Measurements from ENCODE around the gene HACL1. TPM values are rescaled to one million over a fixed set of nuclear protein-coding genes. Genes with fewer than 3 reads are reported as not detected.

Gene HACL1
- 10 to 100 TPM; 37.6 to 44.4 TPM for total RNA-seq
- polyA plus RNA-seq: 10 to 100 TPM; 36.8 to 43.6 TPM

DNA sequence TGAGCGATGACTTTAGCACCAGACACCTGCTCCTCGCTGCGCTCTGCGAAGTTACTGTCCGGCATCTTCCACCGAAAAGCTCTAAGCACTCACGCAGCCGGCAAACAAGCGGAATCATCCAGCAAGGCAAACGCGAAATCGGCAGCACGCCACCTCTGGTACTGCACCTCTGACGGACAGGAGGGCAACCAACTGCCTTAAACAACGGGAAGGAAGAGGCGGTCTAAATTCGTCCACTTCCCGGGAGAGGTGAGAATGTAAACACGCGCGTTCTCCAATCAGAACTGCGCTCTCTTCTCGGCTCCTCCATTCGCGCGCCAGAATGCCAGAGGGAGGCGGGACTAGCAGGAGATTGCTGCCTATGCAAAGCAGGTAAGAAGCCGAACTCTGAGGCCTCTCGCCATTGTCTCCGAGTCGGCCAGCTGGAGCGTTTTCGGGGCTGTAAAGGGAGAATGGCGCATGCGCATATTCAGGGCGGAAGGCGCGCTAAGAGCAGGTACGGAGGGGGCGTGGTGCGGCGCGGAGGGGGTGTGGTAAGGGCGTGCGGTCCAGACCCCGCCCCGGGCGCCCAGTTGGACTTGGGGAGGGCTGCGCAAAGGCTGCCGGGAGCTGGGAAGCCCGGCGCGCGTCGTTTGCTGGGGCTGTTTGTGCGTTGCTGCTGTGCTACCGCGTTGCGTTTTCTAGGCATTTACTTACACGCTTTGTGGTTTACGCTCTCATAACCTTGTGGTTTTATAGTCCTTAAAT, at the start of gene HACL1, which contains the start of gene BTD:
TSS of gene HACL1 (minus strand) at position 171 of the 747 bp plus-strand sequence. CDS start at position 65, 106 bp downstream.
TSS of gene BTD (plus strand) at position 347 of the 747 bp plus-strand sequence. CDS start 33,695 bp downstream, outside the sequence.
- H3K9me3 ChIP-seq (ENCODE audit: control insufficient read depth in 1 of 2, low read length in 2 of 2): no peaks in the 10 kb centered on the region
- peaks cover 0 to 2% (median 0%) of the 10 kb centered on the region in 8 donors for H3K9me3 Mint-ChIP-seq
- peak; percentile 98 to 100 (median 99) for DNase-seq
- ChIA-PET CTCF (ENCODE audit: partially characterized antibody) (interaction anchor here (1.0 to 1.9 kb wide), 4 partner anchors 9 to 397 kb away, joined by 4 to 8 read pairs (median 4); no protein-coding TSS in a partner anchor), POLR2A (ENCODE audit: partially characterized antibody) (interaction anchor here (0.6 to 2.1 kb wide), 23 partner anchors 9 to 1242 kb away, joined by 3 to 16 read pairs (median 4); partner anchors contain the start of genes CAPN7, CCDC174, DPH3 and RBSN)
- peak within 1 kb of the TSS; percentile 65 to 100 for H3K4me3 ChIP-seq (ENCODE audit: low read length in 2 of 2)
- peak within 1 kb of the TSS; percentile 94 to 100 (median 99) for H3K27ac Mint-ChIP-seq
- intact Hi-C loops (cut with micrococcal nuclease): loop anchor here (1.0 to 5.0 kb wide), 7 partner anchors 23 to 664 kb away; partner anchors contain the start of genes CAPN7, NR2C2, OXNAD1 and RBSN
- H3K27me3 Mint-ChIP-seq: no peaks in the 10 kb centered on the region
- H3K27me3 ChIP-seq (ENCODE audit: insufficient read depth, low read length): no peaks in the 10 kb centered on the region
- peaks cover 17% of the 10 kb centered on the region for H3K36me3 ChIP-seq (ENCODE audit: insufficient read depth, low read length)
- peak within 1 kb of the TSS; percentile 83 for H3K27ac ChIP-seq (ENCODE audit: low read depth, low read length)
- peaks cover 32 to 70% (median 50%) of the 10 kb centered on the region in 4 donors for H3K4me1 Mint-ChIP-seq
- H3K4me3 Mint-ChIP-seq: peak within 1 kb of the TSS; percentile 97 to 100 (median 100)
- peaks cover 37% of the 10 kb centered on the region for H3K4me1 ChIP-seq (ENCODE audit: insufficient read depth, low read length)
- H3K36me3 Mint-ChIP-seq: peaks cover 52 to 57% of the 10 kb centered on the region in 2 donors

DNA sequence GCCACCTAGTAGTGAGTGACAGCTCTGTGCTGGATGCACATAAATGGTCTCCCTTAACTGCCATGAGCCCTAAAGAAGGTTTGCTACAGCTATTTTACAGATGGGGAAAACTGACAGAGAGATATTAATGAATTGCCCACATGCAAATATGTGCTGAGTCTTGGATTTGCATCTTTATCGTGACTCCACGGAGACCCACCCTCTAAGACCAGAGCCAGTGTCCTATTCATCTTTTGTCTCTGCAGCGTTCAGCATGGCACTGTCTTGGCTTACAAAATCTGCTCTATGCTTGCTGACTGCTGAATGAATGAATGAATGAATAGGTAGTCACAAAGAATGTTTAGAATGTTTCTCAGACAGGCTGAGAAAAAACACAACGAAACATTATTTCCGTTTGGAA, 48.5 kb upstream of the HACL1 start:
- Histone ChIP-seq H3K4me1 (ENCODE audit: insufficient read depth, low read length) (peaks cover 45% of the 10 kb centered on the region), H3K36me3 (ENCODE audit: insufficient read depth, low read length) (no peaks in the 10 kb centered on the region), H3K4me3 (ENCODE audit: low read length in 2 of 2) (no peak overlapping the region), H3K9me3 (ENCODE audit: control insufficient read depth in 1 of 2, low read length in 2 of 2) (no peaks in the 10 kb centered on the region), H3K27me3 (ENCODE audit: insufficient read depth, low read length) (no peaks in the 10 kb centered on the region), H3K27ac (ENCODE audit: low read depth, low read length) (no peak overlapping the region)
- Mint-ChIP-seq H3K4me3 (peak overlapping the region in 2 of 8 donors; percentile 1 to 74), H3K27me3 (peaks cover 0 to 5% of the 10 kb centered on the region in 2 donors), H3K9me3 (peaks cover 0 to 11% (median 2%) of the 10 kb centered on the region in 8 donors), H3K27ac (peak overlapping the region in 1 of 7 donors; percentile 14), H3K4me1 (peaks cover 34 to 55% (median 46%) of the 10 kb centered on the region in 4 donors), H3K36me3 (peaks cover 0 to 18% of the 10 kb centered on the region in 2 donors)
- ChIA-PET POLR2A (ENCODE audit: partially characterized antibody) (interaction anchor here (0.8 to 1.2 kb wide), 3 partner anchors 14 to 639 kb away, joined by 3 to 4 read pairs (median 3); no protein-coding TSS in a partner anchor), CTCF (ENCODE audit: partially characterized antibody) (interaction anchor here (1.3 to 1.7 kb wide), 2 partner anchors 13 to 164 kb away, joined by 3 to 4 read pairs; no protein-coding TSS in a partner anchor)
- intact Hi-C loops (cut with micrococcal nuclease): loop anchor here (5.0 kb wide), 1 partner anchor 32 kb away; no protein-coding TSS in a partner anchor
- DNase-seq: no peak

DNA sequence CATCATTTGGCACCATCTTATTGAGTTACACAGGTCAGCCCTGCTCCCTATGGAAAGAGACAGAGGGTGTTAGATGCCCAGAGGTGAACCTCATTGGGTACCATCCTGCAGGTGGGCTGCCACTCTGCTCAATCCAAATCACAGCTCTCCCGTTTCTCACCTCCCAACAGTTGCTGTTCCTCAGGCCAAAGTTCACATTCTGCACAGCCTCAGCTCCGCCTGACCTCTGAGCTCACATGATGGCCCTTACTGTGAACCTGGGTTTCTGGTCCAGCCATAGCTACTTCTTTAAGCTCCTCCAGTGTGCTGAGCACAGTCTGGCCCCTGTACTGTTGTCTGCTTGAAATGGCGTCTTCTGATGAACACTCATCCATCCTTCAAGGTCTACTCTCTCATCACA, 48.0 kb upstream of the HACL1 start:
- Mint-ChIP-seq H3K4me3 (peak overlapping the region in 5 of 8 donors; percentile 1 to 74 (median 31)), H3K4me1 (peaks cover 34 to 55% (median 46%) of the 10 kb centered on the region in 4 donors)
- CTCF ChIA-PET (ENCODE audit: partially characterized antibody): interaction anchor here (0.9 to 1.7 kb wide), 3 partner anchors 12 to 530 kb away, joined by 3 to 5 read pairs (median 4); no protein-coding TSS in a partner anchor

DNA sequence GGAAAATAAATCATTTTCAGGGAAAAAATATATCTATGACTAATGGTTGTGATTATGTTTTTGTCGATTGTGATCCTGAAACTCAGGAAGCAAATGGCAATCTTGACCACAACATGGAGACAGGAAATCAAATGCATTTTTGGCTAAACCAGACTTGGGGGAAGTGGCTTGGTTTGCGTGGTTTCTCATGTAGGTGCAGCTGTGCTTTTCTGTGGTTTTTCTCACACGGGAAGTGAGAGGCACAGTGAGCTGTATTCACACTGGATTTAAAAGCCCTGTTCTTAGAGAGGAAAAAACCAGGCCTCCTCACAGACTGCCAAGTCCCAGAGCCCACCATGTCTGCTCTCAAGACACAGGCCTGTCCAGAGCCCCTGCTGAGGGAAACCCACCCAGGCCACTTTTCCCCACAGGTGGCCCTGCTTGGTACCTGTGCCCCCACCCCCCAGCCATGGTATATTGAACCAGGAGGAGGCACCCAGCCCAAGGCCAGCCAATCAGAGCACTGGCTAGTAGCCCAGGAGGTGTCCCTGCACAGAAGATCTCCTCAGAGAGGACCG, 46.3 kb upstream of the HACL1 start:
- Mint-ChIP-seq H3K36me3 (peaks cover 0 to 22% of the 10 kb centered on the region in 2 donors), H3K4me3 (peak overlapping the region; percentile 58 to 88 (median 78)), H3K9me3 (no peaks in the 10 kb centered on the region), H3K27ac (peak overlapping the region; percentile 36 to 84 (median 76)), H3K4me1 (peaks cover 34 to 55% (median 47%) of the 10 kb centered on the region in 4 donors), H3K27me3 (peaks cover 0 to 5% of the 10 kb centered on the region in 2 donors)
- H3K27ac ChIP-seq (ENCODE audit: low read depth, low read length): no peak overlapping the region
- CTCF ChIA-PET (ENCODE audit: partially characterized antibody): interaction anchor here (1.6 to 2.3 kb wide), 2 partner anchors 18 to 20 kb away, joined by 4 to 14 read pairs; no protein-coding TSS in a partner anchor
- DNase-seq: peak; percentile 62 to 74 (median 70)
- H3K4me1 ChIP-seq (ENCODE audit: insufficient read depth, low read length): peaks cover 45% of the 10 kb centered on the region
- POLR2A ChIA-PET (ENCODE audit: partially characterized antibody): interaction anchor here (0.6 to 2.5 kb wide), 9 partner anchors 17 to 150 kb away, joined by 3 to 8 read pairs (median 4); partner anchors contain the start of gene ANKRD28
- H3K36me3 ChIP-seq (ENCODE audit: insufficient read depth, low read length): no peaks in the 10 kb centered on the region
- no peak overlapping the region for H3K4me3 ChIP-seq (ENCODE audit: low read length in 2 of 2)
- intact Hi-C loops (cut with micrococcal nuclease): loop anchor here (2.0 to 5.0 kb wide), 2 partner anchors 17 to 35 kb away; no protein-coding TSS in a partner anchor
- H3K27me3 ChIP-seq (ENCODE audit: insufficient read depth, low read length): no peaks in the 10 kb centered on the region
- no peaks in the 10 kb centered on the region for H3K9me3 ChIP-seq (ENCODE audit: control insufficient read depth in 1 of 2, low read length in 2 of 2)

More for the DNA sequence above, 48.0 kb upstream of the HACL1 start:
- Histone ChIP-seq H3K4me1 (ENCODE audit: insufficient read depth, low read length) (peaks cover 45% of the 10 kb centered on the region), H3K9me3 (ENCODE audit: control insufficient read depth in 1 of 2, low read length in 2 of 2) (no peaks in the 10 kb centered on the region), H3K4me3 (ENCODE audit: low read length in 2 of 2) (no peak overlapping the region), H3K36me3 (ENCODE audit: insufficient read depth, low read length) (no peaks in the 10 kb centered on the region), H3K27me3 (ENCODE audit: insufficient read depth, low read length) (no peaks in the 10 kb centered on the region), H3K27ac (ENCODE audit: low read depth, low read length) (no peak overlapping the region)
- Mint-ChIP-seq H3K9me3 (peaks cover 0 to 6% (median under 1%) of the 10 kb centered on the region in 8 donors), H3K27me3 (peaks cover 0 to 5% of the 10 kb centered on the region in 2 donors), H3K36me3 (peaks cover 0 to 16% of the 10 kb centered on the region in 2 donors), H3K27ac (peak overlapping the region in 2 of 7 donors; percentile 14 to 20)
- no peak for DNase-seq
- intact Hi-C loops (cut with micrococcal nuclease): loop anchor here (5.0 kb wide), 1 partner anchor 33 kb away; no protein-coding TSS in a partner anchor
- POLR2A ChIA-PET (ENCODE audit: partially characterized antibody): interaction anchor here (0.8 to 1.2 kb wide), 3 partner anchors 14 to 639 kb away, joined by 3 to 4 read pairs (median 3); no protein-coding TSS in a partner anchor

DNA sequence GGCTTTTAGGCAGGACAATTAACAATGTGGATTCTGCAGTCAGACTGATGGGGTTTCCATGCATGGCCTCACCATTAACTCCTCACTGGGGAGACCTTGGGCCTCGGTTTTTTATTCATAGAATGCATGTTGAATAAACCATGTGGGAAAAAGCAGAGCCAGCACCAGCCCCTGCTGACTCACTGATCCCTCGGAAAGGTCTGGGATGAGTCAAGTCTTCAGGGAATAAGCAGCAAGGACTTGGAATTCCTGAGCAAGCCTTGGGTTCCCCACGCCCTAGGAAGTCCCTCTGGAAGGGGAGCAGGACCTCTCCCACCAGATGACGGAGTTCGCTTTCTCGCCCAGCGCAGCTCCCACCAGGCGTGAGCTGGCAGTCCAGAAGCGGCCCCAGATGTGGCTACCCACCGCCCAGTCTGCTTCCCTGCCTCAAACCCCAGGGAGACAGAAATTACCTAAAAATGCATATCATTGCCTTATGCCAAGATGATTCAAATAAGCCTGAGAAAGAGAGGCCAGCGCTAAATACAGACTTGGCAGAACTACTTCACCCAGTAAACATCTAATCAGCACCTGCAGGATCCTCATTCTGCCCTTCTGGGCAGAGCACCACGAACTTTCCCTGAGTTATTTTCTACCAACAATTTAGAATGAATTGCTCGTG, 45.6 kb upstream of the HACL1 start:
- no peak overlapping the region for H3K4me3 ChIP-seq (ENCODE audit: low read length in 2 of 2)
- no peaks in the 10 kb centered on the region for H3K9me3 Mint-ChIP-seq
- H3K9me3 ChIP-seq (ENCODE audit: control insufficient read depth in 1 of 2, low read length in 2 of 2): no peaks in the 10 kb centered on the region
- no peaks in the 10 kb centered on the region for H3K36me3 ChIP-seq (ENCODE audit: insufficient read depth, low read length)
- DNase-seq: no peak
- H3K27ac ChIP-seq (ENCODE audit: low read depth, low read length): no peak overlapping the region
- peaks cover 0 to 5% of the 10 kb centered on the region in 2 donors for H3K27me3 Mint-ChIP-seq
- H3K4me1 ChIP-seq (ENCODE audit: insufficient read depth, low read length): peaks cover 45% of the 10 kb centered on the region
- CTCF ChIA-PET (ENCODE audit: partially characterized antibody): interaction anchor here (1.6 to 2.3 kb wide), 2 partner anchors 17 to 21 kb away, joined by 4 to 14 read pairs; no protein-coding TSS in a partner anchor
- H3K27ac Mint-ChIP-seq: peak overlapping the region; percentile 21 to 84 (median 49)
- no peaks in the 10 kb centered on the region for H3K27me3 ChIP-seq (ENCODE audit: insufficient read depth, low read length)
- POLR2A ChIA-PET (ENCODE audit: partially characterized antibody): interaction anchor here (0.6 to 2.5 kb wide), 8 partner anchors 16 to 151 kb away, joined by 3 to 8 read pairs (median 4); partner anchors contain the start of gene ANKRD28
- H3K4me3 Mint-ChIP-seq: peak overlapping the region; percentile 58 to 88 (median 78)
- peaks cover 34 to 58% (median 48%) of the 10 kb centered on the region in 4 donors for H3K4me1 Mint-ChIP-seq
- intact Hi-C loops (cut with micrococcal nuclease): loop anchor here (2.0 to 5.0 kb wide), 2 partner anchors 16 to 35 kb away; no protein-coding TSS in a partner anchor
- H3K36me3 Mint-ChIP-seq: peaks cover 2 to 26% of the 10 kb centered on the region in 2 donors

Data from CD4-positive, alpha-beta memory T cell (primary cell).